GM18951 (cell line): Measurements from ENCODE around the gene KLK2.

Experiments
- POLR2A ChIP-seq: IDR thresholded peaks from 4 replicates; pipeline ENCODE4 v1.6.1; 2011; ENCODE audit warnings: mild to moderate bottlenecking; ENCODE audit not compliant: insufficient read length, insufficient read depth; ENCODE audit errors: extremely low read depth
- in situ Hi-C: fragments of 300-500 bp; cut with MboI; formaldehyde crosslinking; loops from one replicate; pipeline ENCODE4 v1.12.0; 2022; ENCODE audit warnings: low sequenced_read_pairs, mixed read lengths, inconsistent platforms; ENCODE audit not compliant: unreplicated experiment

The KLK2 gene

GRCh38 chr19:50838239-50838638 lies 35.0 kb upstream of the KLK2 start:
- TF ChIP-seq POLR2A: no peak
- in situ Hi-C loops: no loop called here

DNA sequence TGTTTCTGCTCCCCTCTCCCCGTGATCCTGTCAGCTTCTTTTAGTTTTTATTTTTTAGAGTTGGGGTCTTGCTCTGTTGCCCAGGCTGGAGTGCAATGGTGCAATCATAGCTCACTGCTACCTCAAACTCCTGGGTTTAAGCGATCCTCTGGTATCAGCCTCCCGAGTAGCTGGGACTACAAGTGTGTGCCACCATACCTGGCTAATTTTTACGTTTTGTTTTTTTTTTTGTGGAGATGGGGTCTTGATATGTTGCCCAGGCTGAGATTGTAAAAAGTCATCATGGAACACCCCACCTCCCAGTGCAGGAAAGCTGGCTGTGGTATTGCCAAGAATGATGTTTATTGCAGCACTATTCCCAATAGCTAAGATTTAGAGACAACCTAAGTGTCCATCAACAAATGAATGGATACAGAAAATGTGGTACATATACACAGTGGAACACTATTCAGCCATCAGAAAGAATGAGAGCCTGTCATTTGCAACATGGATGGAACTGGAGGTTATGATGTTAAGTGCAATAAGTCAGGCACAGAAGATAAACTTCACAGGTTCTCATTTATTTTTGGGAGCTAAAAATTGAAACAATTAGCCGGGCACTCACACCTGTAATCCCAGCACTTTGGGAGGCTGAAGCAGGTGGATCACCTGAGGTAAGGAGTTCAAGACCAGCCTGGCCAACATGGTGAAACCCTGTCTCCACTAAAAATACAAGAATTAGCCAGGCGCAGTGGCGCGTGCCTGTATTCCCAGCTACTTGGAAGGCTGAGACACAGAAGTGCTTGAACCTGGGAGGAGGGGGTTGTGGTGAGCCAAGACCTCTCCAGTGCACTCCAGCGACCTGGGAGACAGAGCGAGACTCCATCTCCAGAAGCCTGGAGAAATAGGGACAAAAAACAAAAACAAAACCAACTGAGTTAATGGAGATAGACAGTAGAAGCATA lies 33.3 kb upstream of the KLK2 start:
- no peak for TF ChIP-seq POLR2A
- in situ Hi-C loops: no loop called here

DNA sequence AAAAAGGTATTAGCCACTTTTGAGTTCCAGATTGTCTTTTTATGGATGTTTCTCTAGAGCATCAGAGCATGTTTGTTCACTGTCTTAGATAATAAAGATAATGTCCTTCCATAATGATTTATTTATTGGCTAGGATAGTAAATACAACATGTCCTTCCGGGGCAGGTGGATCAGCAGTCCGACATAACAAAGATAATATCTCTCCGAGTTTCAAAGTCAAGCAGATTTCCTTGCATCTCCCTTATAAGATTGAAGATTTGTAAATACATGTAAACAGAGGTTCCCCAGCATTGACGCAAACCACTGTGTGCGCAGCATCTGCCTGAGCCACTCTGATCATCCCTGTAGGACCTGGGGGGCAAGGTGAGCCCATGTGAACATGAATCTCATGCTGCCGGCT lies 31.1 kb upstream of the KLK2 start:
- in situ Hi-C loops: no loop called here

DNA sequence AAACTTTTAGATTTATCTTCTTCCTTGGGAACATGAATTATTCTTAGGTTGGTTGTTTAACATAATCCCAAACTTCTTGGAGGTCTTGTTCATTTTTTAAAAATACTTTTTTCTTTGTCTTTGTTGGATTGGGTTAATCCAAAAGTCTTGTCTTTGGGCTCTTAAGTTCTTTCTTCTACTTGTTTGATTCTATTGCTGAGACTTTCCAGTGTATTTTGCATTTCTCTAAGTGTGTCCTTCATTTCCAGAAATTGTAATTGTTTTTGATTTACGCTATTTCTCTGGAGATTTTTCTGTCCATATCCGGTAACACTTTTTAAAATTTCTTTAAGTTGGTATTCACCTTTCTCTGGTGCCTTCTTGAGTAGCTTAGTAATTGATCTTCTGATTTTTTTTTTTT lies 30.0 kb upstream of the KLK2 start:
- in situ Hi-C loops: no loop called here
- no peak for TF ChIP-seq POLR2A

More for the DNA sequence above, 31.1 kb upstream of the KLK2 start:
- TF ChIP-seq POLR2A: no peak

DNA sequence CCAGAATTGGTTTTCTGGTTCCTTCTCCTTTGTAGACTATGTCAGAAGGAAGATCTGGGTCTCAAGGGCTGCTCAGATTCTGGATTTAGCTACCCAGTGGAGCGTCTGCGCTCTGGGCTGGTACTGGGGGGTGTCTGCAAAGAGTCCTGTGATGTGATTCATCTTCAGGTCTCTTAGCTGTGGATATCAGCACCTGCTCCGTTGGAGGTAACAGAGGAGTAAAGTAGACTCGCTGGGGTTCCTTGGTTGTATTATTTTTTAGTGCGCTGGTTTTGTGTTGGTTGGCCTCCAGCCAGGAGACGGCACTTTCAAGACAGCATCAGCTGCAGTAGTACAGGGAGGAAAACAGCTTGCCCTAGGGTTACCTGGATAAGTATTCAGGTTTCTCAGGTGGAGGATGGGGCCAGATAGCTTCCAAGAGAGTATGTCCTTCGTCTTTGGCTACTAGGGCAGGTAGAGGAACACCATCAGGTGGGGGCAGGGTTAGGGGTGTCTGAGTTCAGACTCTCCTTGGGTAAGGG lies 29.5 kb upstream of the KLK2 start:
- in situ Hi-C loops: no loop called here
- no peak for TF ChIP-seq POLR2A

DNA sequence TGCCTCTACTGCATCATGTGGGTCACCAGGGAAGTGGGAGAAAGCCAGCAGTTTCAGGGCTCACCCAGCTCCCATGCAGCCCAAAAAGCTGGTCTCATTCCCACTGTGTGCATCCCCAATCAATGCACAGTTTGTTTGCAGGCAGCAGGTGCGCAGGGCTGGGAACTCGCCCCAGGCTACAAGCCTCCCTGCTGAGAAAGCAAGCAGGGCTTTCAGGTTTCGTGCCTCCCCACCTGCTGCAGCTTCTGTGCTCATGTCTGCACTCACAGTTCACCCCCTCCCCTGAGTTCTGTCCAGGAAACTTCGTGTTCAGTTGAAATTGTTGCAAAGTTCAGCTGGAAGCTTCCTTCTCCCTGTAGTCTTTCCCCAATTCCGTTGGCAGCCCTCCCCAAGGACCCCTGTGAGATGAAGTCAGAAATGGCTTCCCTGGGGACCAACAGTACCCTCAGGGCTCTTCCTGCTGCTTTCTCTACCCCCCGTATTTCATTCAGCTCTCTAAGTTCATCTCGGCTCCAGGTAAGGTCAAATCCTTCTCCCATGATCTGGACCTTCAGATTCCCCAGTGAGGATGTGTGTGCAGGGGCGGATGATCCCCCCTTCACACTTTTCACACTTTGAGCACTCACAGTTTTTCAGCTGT lies 28.8 kb upstream of the KLK2 start:
- in situ Hi-C loops: no loop called here
- TF ChIP-seq POLR2A: no peak

- TF ChIP-seq POLR2A: no peak
- in situ Hi-C loops: no loop called here
Measured at GRCh38 chr19:50850738-50851137, 22.5 kb upstream of the KLK2 start.

DNA sequence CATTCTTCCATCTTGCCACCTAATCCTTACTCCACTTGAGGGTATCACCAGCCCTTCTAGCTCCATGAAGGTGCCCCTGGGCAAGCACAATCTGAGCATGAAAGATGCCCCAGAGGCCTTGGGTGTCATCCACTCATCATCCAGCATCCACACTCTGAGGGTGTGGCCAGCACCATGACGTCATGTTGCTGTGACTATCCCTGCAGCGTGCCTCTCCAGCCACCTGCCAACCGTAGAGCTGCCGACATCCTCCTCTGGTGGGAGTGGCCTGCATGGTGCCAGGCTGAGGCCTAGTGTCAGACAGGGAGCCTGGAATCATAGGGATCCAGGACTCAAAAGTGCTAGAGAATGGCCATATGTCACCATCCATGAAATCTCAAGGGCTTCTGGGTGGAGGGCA lies 21.6 kb upstream of the KLK2 start:
- in situ Hi-C loops: no loop called here
- TF ChIP-seq POLR2A: no peak

GRCh38 chr19:50854636-50855410 lies 18.4 kb upstream of the KLK2 start, which contains the start of gene KLK3:
KLK3 (plus strand) TSS chr19:50854915; CDS start chr19:50854956, 41 bp downstream.
- no peak for TF ChIP-seq POLR2A
- in situ Hi-C loops: no loop called here

- in situ Hi-C loops: no loop called here
- TF ChIP-seq POLR2A: no peak
Measured at GRCh38 chr19:50857366-50857765, 15.9 kb upstream of the KLK2 start.

DNA sequence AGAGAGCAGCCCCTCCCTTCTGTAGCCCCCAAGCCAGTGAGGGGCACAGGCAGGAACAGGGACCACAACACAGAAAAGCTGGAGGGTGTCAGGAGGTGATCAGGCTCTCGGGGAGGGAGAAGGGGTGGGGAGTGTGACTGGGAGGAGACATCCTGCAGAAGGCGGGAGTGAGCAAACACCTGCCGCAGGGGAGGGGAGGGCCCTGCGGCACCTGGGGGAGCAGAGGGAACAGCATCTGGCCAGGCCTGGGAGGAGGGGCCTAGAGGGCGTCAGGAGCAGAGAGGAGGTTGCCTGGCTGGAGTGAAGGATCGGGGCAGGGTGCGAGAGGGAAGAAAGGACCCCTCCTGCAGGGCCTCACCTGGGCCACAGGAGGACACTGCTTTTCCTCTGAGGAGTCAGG lies 14.4 kb upstream of the KLK2 start:
- in situ Hi-C loops: no loop called here

GRCh38 chr19:50859849-50860248 lies 13.4 kb upstream of the KLK2 start:
- no peak for TF ChIP-seq POLR2A
- in situ Hi-C loops: no loop called here

More for the DNA sequence above, 14.4 kb upstream of the KLK2 start:
- no peak for TF ChIP-seq POLR2A

GRCh38 chr19:50861010-50861409 lies 12.2 kb upstream of the KLK2 start:
- TF ChIP-seq POLR2A: no peak
- in situ Hi-C loops: no loop called here
